Dendritic cell treated with granulocyte-macrophage colony-stimulating factor and Interleukin-4, amounts not matched to agents 40 ng/mL and 50 ng/mL, for 4 days (primary cell): ENCODE measurements around the gene LPA.

Source experiments
- H3K27ac Mint-ChIP-seq: one replicate; pipeline ENCODE4 v1.8.0; 2022; ENCODE audit warnings: mild to moderate bottlenecking, mixed read lengths
- H3K27me3 Mint-ChIP-seq: one replicate; pipeline ENCODE4 v1.8.0; 2022; ENCODE audit warnings: mild to moderate bottlenecking, mixed read lengths
- H3K36me3 Mint-ChIP-seq: one replicate; pipeline ENCODE4 v1.8.0; 2022; ENCODE audit warnings: low read depth, mixed read lengths
- H3K4me1 Mint-ChIP-seq: one replicate; pipeline ENCODE4 v1.8.0; 2022; ENCODE audit warnings: low read depth, mixed read lengths
- H3K4me3 Mint-ChIP-seq: one replicate; pipeline ENCODE4 v1.8.0; 2022; ENCODE audit warnings: mild to moderate bottlenecking, moderate library complexity, mixed read lengths
- H3K9me3 Mint-ChIP-seq: one replicate; pipeline ENCODE4 v1.8.0; 2022; ENCODE audit warnings: mixed read lengths
- intact Hi-C: fragments of 100-400 bp; cut with micrococcal nuclease; formaldehyde crosslinking; loops from one replicate; pipeline ENCODE4 v1.15.0; 2022

Gene LPA

GRCh38 chr6:160513836-160514235 is 150.2 kb downstream of the LPA start:
- H3K9me3 Mint-ChIP-seq, result no peaks in the 10 kb centered on the region
- H3K4me3 Mint-ChIP-seq, result no peak overlapping the region
- no peaks in the 10 kb centered on the region for H3K36me3 Mint-ChIP-seq
- H3K27ac Mint-ChIP-seq, result no peak overlapping the region
- H3K4me1 Mint-ChIP-seq, result no peaks in the 10 kb centered on the region
- intact Hi-C loops, result no loop called here
- peaks cover 29% of the 10 kb centered on the region for H3K27me3 Mint-ChIP-seq

DNA sequence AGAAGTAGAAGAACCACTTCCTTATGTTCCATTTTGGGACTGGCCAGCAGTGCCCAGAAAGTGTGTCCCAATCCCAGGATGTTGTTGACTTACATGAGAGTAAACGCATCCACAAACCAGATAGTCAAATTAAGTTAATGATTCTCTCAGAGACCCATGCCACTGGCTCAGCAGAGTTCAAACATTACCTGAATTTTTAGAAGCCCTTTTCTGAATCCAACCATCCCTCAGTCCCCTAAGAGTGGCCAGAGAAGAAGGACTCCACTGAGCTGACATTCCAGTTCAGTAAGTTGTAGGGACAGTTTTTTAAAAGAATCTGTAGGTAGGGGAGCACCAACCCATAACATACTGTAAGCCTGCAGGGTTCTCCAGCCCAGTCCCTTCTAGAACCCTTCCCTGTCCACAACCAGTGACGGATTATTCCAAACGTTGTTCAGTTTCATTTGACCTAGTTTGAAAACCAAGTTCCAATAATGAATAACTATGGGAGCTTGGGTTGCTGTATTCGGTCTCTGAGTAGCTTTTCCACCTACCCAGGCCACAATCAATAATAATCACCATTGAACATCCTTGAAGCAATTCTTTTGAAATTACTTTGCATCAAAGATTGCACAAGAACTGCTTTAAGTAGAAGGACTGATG is 153.0 kb downstream of the LPA start:
- Mint-ChIP-seq H3K9me3 (no peaks in the 10 kb centered on the region), H3K4me1 (no peaks in the 10 kb centered on the region), H3K27me3 (peaks cover 21% of the 10 kb centered on the region), H3K36me3 (no peaks in the 10 kb centered on the region), H3K4me3 (no peak overlapping the region), H3K27ac (no peak overlapping the region)
- intact Hi-C loops, result no loop called here

DNA sequence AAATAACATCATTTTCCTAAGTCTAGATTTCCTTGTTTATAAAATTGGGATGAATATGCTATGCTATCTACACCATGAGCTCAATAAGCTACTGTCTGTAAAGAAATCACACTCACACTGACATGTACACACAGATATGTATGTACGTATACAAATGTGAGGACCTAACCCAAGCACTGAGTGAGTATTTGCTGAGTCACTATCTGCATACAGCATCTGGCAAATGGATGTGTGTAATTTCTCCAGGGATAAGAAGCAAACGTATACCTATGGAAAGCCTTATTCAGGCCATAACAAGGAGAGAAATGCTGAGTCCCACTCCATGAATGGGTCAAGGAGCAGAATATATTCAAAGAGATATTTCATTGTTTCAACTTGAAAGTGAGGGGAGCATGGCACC is 153.9 kb downstream of the LPA start:
- H3K36me3 Mint-ChIP-seq, result no peaks in the 10 kb centered on the region
- no peaks in the 10 kb centered on the region for H3K4me1 Mint-ChIP-seq
- H3K27me3 Mint-ChIP-seq, result peaks cover 19% of the 10 kb centered on the region
- no peaks in the 10 kb centered on the region for H3K9me3 Mint-ChIP-seq
- no peak overlapping the region for H3K4me3 Mint-ChIP-seq
- H3K27ac Mint-ChIP-seq, result no peak overlapping the region
- intact Hi-C loops, result no loop called here

- intact Hi-C loops, result no loop called here
- Mint-ChIP-seq H3K27ac (no peak overlapping the region), H3K36me3 (no peaks in the 10 kb centered on the region), H3K4me1 (no peaks in the 10 kb centered on the region), H3K4me3 (no peak overlapping the region), H3K9me3 (no peaks in the 10 kb centered on the region), H3K27me3 (peaks cover 17% of the 10 kb centered on the region)
Observed at GRCh38 chr6:160509610-160510009, 154.5 kb downstream of the LPA start.

DNA sequence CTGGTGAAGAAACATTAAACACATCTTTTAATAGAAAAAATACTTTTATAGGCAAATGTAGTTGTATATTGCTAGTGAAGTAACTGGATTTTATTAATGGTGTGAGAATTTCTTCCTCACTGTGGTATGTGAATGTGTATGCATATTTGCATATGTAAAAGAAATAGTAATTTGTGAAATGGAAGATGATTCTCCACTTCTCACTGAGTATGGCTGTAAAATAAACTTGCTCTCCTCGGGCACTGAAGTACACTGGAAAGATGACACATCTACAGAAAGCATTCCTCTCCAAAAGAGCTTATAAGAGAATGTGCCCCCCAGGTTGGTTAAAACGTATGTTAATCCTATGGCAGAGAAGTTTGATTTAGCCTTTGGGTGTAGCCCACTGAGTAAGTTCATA is 155.5 kb downstream of the LPA start:
- no peak overlapping the region for H3K27ac Mint-ChIP-seq
- intact Hi-C loops, result no loop called here

GRCh38 chr6:160507420-160507819 is 156.7 kb downstream of the LPA start:
- H3K4me1 Mint-ChIP-seq, result no peaks in the 10 kb centered on the region
- no peak overlapping the region for H3K4me3 Mint-ChIP-seq
- peaks cover 7% of the 10 kb centered on the region for H3K9me3 Mint-ChIP-seq
- intact Hi-C loops, result no loop called here
- H3K36me3 Mint-ChIP-seq, result no peaks in the 10 kb centered on the region
- peaks cover 12% of the 10 kb centered on the region for H3K27me3 Mint-ChIP-seq
- no peak overlapping the region for H3K27ac Mint-ChIP-seq

More for the DNA sequence above, 155.5 kb downstream of the LPA start:
- H3K36me3 Mint-ChIP-seq, result no peaks in the 10 kb centered on the region
- peaks cover 12% of the 10 kb centered on the region for H3K27me3 Mint-ChIP-seq
- no peak overlapping the region for H3K4me3 Mint-ChIP-seq
- H3K9me3 Mint-ChIP-seq, result peaks cover 4% of the 10 kb centered on the region
- H3K4me1 Mint-ChIP-seq, result no peaks in the 10 kb centered on the region

GRCh38 chr6:160505970-160506369 is 158.1 kb downstream of the LPA start:
- Mint-ChIP-seq H3K27ac (no peak overlapping the region), H3K36me3 (no peaks in the 10 kb centered on the region), H3K9me3 (peaks cover 7% of the 10 kb centered on the region), H3K4me3 (no peak overlapping the region), H3K27me3 (peaks cover 11% of the 10 kb centered on the region), H3K4me1 (no peaks in the 10 kb centered on the region)
- intact Hi-C loops, result no loop called here

DNA sequence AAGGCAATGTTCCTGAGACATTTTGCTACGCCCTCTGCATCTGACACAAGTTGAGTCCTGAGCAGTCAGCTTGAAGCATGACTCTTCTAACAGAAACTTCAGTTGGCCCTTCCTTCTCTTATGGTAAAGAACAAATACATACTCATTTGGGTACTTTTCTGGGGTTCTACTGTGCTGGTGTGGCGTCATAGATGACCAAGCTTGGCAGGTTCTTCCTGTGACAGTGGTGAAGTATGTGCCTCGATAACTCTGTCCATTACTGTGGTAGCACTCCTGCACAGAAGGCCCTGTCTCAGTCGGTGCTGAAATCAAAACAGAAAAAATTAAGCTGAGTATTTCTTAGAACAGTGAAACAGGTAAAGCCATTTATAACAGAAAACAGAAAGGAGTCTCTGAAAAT is 163.4 kb downstream of the LPA start:
- H3K36me3 Mint-ChIP-seq, result no peaks in the 10 kb centered on the region
- no peaks in the 10 kb centered on the region for H3K4me1 Mint-ChIP-seq
- peaks cover 19% of the 10 kb centered on the region for H3K9me3 Mint-ChIP-seq
- no peak overlapping the region for H3K27ac Mint-ChIP-seq
- H3K27me3 Mint-ChIP-seq, result peaks cover 1% of the 10 kb centered on the region
- intact Hi-C loops, result no loop called here
- H3K4me3 Mint-ChIP-seq, result no peak overlapping the region

GRCh38 chr6:160494576-160494975 is 169.5 kb downstream of the LPA start:
- H3K27me3 Mint-ChIP-seq, result peaks cover 1% of the 10 kb centered on the region
- intact Hi-C loops, result no loop called here
- no peak overlapping the region for H3K27ac Mint-ChIP-seq
- H3K4me3 Mint-ChIP-seq, result no peak overlapping the region
- no peaks in the 10 kb centered on the region for H3K4me1 Mint-ChIP-seq
- no peaks in the 10 kb centered on the region for H3K36me3 Mint-ChIP-seq
- H3K9me3 Mint-ChIP-seq, result no peaks in the 10 kb centered on the region

- peaks cover 2% of the 10 kb centered on the region for H3K27me3 Mint-ChIP-seq
- H3K9me3 Mint-ChIP-seq, result no peaks in the 10 kb centered on the region
- intact Hi-C loops, result no loop called here
- H3K4me1 Mint-ChIP-seq, result no peaks in the 10 kb centered on the region
- no peak overlapping the region for H3K4me3 Mint-ChIP-seq
- H3K27ac Mint-ChIP-seq, result no peak overlapping the region
- no peaks in the 10 kb centered on the region for H3K36me3 Mint-ChIP-seq
Observed at GRCh38 chr6:160489091-160489490, 175.0 kb downstream of the LPA start.

- Mint-ChIP-seq H3K36me3 (no peaks in the 10 kb centered on the region), H3K27me3 (peaks cover 2% of the 10 kb centered on the region), H3K9me3 (peaks cover 8% of the 10 kb centered on the region), H3K4me1 (no peaks in the 10 kb centered on the region), H3K27ac (no peak overlapping the region), H3K4me3 (no peak overlapping the region)
- intact Hi-C loops, result no loop called here
Observed at GRCh38 chr6:160487116-160487515, 177.0 kb downstream of the LPA start.
